HT-29 (cell line): Measurements from ENCODE around the gene LPCAT2. TPM values are rescaled to one million over a fixed set of nuclear protein-coding genes. Genes with fewer than 3 reads are reported as not detected.
A peak's percentile ranks its signal among the peaks of the same experiment; 100 is the strongest.

Source experiments
- DNase-seq: peaks from one replicate; pipeline ENCODE4 v3.0.0-alpha.2; 2015; ENCODE audit warnings: low spot score
- total RNA-seq: library from RNA; depleted of rRNA; stranded (reverse); fragments of >200 nt; shearing (Covaris generic); gene quantifications from 2 replicates; pipeline ENCODE4 v1.2.3, GENCODE V29; 2014

LPCAT2 gene
- total RNA-seq, 1 experiment from 2014 or later: 18.0 TPM

DNA sequence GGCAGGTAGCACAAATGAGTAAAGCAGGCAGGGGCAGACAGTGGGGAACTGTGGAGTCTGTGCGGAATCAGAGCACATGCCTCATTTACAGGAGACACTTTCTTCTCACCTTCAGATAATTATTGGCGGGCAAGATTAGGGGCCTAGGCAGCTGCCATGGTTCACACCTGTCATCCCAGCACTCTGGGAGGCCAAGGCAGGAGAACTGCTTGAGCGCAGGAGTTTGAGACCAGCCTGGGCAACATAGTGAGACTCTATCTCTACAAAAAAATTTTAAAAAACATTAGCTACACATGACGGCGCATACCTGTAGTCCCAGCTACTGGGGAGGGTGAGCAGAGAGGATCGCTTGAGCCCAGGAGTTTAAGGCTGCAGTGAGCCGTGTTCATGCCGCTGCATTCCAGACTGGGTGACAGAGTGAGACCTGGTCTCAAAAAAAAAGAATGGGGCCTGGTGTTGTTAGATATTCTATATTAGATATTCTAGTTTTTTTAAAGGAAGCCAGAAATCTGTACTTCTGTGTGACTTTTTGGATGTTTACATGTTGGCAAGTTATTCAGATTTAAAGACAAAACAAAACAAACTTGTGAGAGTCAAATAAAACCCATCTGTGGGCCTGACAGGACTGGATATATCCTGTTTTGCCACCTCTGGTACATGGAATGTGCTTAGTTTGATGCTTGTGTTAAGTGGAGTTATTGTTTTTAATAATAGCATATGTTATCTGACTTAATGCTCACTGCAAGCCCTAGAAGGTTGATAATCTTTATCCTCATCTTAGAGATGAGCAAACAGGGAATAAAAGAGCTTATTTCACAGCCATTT, 4.9 kb upstream of the LPCAT2 start:
- DNase-seq: no peak

GRCh38 chr16:55505333-55506015, 3.4 kb upstream of the LPCAT2 start:
- no peak for DNase-seq

DNA sequence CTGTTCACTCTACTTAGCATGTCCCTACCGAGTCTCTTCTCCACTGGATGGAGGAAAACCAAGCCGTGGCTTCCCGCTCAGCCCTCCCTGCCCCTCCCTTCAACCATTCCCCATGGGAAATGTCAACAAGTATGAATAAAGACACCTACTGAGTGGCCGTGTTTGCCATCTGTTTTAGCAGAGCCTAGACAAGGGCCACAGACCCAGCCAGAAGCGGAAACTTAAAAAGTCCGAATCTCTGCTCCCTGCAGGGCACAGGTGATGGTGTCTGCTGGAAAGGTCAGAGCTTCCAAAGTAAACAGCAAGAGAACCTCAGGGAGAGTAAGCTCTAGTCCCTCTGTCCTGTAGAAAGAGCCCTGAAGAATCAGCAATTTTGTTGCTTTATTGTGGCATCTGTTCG, 2.8 kb upstream of the LPCAT2 start:
- peak; percentile 38 for DNase-seq

- DNase-seq: no peak
Observed at GRCh38 chr16:55506708-55507107, 2.2 kb upstream of the LPCAT2 start.

- DNase-seq: no peak
Observed at GRCh38 chr16:55508271-55508921, 476 bp upstream of the LPCAT2 start.

GRCh38 chr16:55510185-55510805, 1.4 kb downstream of the LPCAT2 start:
- peak; percentile 28 for DNase-seq

DNA sequence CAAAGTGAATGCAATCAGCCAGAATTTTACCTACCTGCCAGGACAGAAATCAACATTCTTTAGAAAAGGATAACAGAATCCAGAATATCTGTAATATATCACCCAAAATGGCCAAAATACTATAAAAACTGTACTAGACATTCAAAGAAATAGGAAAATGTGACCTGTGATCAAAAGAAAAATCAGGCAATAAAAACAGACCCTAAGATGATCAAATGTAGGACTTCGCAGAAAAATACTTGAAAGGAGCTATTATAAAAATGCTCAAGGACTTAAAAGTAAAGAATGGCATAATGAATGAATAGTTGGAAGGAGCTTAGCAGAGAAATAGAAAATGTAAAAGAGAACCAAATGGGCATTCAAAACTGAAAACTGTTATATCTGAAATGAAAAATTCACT, 4.1 kb downstream of the LPCAT2 start:
- no peak for DNase-seq

- peak; percentile 37 for DNase-seq
Observed at GRCh38 chr16:55513616-55514015, 4.7 kb downstream of the LPCAT2 start.

DNA sequence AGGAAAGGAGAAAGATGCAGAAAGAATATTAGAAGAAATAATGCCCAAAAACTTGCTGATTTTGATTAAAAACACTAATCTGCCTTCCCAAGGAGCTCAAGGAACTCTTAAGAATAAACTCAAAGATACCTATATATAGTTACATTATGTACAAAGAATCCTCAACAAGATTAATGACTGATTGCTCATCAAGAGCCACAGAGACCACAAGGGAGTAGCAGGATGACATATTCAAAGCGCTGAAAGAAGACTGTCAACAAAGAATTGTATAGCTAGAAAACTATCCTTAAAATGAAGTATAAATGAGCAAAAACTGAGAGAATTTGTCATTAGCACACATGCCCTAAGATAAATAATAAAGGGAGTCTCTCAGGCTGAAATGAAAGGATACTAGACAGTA, 6.2 kb downstream of the LPCAT2 start:
- no peak for DNase-seq

DNA sequence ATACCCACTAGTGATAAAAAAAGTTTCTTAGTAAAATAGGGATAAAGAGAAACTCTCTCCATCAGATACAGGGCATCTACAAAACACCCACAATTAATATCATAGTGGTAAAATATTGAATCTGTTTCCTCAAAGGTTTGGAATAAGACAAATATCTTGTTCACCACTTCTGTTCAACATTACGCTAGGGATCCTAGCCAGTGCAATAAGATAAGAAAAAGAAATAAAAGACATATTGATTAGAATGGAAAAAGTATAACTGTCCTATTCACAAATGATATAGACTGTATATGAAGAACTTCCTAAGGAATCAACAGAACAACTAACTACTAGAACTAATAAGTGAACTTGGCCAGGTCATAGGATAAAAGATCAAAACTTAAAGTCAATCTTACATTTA, 12.9 kb downstream of the LPCAT2 start:
- no peak for DNase-seq

DNA sequence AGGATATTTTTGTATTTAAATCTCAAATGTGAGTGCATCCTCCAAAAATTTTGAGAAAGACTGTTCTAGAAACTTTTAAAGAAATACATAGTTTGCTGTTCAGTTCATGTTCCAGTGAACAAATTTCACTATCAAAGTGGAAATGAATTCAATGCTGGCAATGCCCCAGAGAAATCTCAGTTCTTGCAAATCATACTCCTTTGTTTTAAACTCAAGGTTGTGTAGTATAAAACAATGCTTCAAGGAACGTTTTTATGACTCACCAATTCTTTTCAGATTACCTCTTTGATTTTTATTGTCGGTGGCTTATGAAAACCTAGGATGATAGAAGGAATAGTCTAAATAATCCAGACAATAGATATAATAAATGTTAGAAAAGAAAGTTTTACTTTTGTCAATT, 17.6 kb downstream of the LPCAT2 start:
- DNase-seq: no peak

- DNase-seq: no peak
Observed at GRCh38 chr16:55527885-55528284, 19.0 kb downstream of the LPCAT2 start.

DNA sequence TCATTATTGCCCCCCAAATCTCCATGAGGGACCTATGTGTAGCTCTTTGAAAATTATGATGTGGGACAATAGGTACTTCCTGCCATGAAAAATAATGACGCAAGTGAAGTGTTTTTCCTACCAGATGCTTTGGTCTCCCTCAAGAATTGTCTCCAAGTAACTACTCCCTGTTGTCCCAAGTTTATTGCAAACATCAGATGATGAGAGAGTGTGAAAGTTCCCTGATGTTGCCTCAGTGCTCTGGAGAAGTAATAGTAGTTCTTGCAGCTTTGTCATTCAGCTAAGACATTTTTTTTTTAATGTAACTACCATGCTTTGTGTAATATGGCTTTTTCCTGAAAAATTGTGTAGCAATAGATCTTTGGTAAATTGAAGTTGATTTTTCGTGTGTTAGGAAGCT, 20.1 kb downstream of the LPCAT2 start:
- DNase-seq: no peak

GRCh38 chr16:55530316-55530856, 21.5 kb downstream of the LPCAT2 start:
- DNase-seq: peak; percentile 32

DNA sequence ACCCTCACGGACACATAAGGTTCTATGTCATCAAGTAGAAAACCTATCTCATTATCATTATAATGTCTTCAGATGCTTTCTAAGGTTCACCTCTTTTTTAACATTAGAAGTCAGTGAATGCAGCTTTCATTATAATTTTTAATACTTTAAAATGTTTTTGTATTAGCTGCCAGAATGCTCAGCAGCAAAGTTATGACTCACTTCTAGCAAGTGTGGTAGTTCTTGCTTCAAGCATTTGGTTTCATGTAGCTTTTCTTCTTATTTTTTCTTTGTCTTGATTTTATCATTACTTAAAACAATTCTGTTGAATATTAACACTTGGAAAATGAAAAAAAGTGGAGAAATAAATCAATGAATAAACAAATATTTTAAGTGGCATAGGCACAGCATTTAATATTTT, 23.4 kb downstream of the LPCAT2 start:
- DNase-seq: no peak

GRCh38 chr16:55534756-55535155, 25.9 kb downstream of the LPCAT2 start:
- DNase-seq: no peak

DNA sequence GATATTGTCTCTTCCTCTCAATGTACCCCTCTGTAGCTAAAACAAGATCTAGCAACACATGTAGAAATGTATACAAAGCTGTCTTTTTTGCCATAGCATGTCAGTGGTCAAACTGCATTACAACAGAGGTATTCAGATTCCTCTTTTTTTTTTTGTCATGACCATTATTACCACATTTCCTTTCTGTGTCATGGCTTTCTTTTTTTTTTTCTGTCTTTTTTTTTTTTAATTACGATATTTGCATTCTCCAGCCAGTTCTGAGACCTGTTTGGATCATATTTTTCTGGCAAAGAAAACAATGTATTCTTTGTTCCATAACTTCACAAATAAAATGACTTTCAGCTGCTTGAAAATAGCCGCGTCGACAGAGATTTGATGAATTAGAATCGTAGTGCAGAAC, 30.2 kb downstream of the LPCAT2 start:
- no peak for DNase-seq

GRCh38 chr16:55539488-55539887, 30.6 kb downstream of the LPCAT2 start:
- DNase-seq: no peak

DNA sequence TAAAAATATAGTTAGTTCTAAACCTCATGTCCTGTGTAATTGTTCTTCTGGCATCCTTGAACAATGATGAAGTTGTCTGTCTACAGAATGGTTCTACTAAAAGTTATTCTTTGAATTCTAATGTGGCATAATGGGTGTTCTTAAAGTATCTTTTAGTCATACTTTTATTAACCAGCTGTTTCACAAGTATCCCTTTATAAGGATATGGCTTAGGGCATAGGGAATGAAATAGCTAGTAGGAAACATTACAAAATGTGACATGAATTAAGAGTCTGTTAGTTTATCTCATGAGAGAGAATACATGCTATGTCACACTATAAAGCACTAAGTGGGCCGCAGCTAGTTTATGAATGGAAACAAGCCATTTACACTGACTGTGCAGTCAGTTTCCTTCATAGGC, 31.3 kb downstream of the LPCAT2 start:
- DNase-seq: no peak

DNA sequence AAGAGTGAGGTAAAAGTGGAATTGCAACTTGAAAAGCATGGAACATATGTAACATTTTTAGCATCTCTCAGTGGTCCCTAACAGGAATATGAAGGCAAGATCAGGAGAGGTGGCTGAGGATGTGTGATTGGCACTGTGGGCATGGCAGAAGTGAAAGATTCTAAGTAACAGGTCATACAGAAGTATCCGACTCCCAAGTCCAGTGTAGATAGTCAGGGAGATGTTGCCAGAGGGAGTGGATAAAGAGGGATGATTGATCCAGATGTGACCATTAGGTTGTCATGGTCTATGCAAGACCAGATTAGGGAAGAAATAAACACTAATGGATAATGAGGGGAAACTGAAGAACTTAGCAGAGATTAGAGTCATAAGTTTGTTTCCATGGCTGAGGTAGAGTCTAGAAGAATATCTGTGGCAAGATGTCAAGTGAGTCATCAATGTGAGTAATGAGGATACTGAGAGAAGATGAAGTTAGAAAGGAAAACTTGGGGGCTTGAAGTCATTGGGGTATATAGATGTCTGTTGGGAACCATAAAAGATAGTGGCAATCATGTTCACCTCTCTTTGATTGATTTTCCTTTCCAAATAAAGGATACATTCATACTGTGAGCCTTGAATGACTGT, 33.7 kb downstream of the LPCAT2 start:
- no peak for DNase-seq

DNA sequence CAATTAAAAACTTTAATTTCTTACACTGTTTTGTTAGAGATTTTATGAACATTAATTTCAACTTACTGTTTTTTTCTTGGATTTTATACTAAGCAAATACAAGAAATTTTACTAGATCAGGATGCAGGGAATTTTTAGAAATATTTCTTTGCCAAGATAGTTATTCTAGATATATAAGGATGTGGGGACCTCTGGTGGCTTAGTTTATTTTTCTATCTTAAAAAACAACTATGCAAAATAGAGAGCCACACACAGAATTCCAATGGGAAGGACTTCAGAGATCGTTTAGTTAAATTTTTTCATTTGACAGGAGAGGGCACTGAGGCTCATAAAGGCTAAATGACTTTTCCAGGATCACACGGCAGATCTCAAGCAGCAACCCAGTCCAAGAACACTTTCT, 34.6 kb downstream of the LPCAT2 start:
- DNase-seq: peak; percentile 64
